Activated CD8-positive, alpha-beta memory T cell treated with anti-CD3 and anti-CD28 coated beads, Interleukin-2, amount 50 U/mL, for 24 hours (primary cell): ENCODE measurements around the gene SMPD1.
"Not testable (repeated sequence)": the region's sequence is repeated elsewhere in the genome, so short reads cannot be mapped to it uniquely, and the experiment has no call there.

Source experiments
- DNase-seq: peaks from one replicate; pipeline ENCODE4 v3.0.0-alpha.2; 2020; ENCODE audit errors: extremely low read depth

The SMPD1 gene

DNA sequence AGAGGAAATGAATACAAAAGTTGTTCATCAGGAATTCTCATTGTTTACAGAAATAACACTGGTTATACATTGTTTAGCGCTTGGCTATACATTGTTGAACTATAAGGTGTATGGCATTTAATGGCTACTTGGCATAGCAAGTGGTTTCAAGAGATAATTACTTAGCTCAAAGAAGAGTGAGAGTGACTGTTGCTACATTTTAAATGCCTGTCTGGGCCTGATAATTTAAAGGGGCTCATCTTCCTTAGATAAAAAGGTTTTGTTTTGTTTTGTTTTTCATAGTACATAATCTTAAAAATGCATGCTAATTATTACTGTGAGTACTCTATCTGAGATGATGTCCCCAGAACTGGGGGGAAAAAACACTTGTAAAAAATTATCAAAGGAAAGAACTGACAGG, 1.5 kb upstream of the SMPD1 start:
- no peak for DNase-seq

- DNase-seq, result no peak
Observed at GRCh38 chr11:6390718-6391469, 620 bp downstream of the SMPD1 start.

DNA sequence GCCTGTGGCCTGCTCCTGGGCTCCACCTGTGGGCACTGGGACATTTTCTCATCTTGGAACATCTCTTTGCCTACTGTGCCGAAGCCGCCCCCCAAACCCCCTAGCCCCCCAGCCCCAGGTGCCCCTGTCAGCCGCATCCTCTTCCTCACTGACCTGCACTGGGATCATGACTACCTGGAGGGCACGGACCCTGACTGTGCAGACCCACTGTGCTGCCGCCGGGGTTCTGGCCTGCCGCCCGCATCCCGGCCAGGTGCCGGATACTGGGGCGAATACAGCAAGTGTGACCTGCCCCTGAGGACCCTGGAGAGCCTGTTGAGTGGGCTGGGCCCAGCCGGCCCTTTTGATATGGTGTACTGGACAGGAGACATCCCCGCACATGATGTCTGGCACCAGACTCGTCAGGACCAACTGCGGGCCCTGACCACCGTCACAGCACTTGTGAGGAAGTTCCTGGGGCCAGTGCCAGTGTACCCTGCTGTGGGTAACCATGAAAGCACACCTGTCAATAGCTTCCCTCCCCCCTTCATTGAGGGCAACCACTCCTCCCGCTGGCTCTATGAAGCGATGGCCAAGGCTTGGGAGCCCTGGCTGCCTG, 1.4 kb downstream of the SMPD1 start:
- no peak for DNase-seq

GRCh38 chr11:6392251-6392650, 2.0 kb downstream of the SMPD1 start:
- DNase-seq, result not testable (repeated sequence)

DNA sequence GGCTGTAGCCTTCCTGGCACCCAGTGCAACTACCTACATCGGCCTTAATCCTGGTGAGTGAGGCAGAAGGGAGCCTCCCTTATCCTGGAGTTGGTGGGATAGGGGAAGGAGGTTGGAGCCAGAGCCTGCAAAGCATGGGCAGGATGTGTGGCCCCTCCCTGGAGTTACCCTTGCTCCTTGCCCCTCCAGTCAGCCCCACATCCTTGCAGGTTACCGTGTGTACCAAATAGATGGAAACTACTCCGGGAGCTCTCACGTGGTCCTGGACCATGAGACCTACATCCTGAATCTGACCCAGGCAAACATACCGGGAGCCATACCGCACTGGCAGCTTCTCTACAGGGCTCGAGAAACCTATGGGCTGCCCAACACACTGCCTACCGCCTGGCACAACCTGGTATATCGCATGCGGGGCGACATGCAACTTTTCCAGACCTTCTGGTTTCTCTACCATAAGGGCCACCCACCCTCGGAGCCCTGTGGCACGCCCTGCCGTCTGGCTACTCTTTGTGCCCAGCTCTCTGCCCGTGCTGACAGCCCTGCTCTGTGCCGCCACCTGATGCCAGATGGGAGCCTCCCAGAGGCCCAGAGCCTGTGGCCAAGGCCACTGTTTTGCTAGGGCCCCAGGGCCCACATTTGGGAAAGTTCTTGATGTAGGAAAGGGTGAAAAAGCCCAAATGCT, 3.9 kb downstream of the SMPD1 start:
- DNase-seq, result no peak

GRCh38 chr11:6395470-6396060, 5.3 kb downstream of the SMPD1 start:
- no peak for DNase-seq

DNA sequence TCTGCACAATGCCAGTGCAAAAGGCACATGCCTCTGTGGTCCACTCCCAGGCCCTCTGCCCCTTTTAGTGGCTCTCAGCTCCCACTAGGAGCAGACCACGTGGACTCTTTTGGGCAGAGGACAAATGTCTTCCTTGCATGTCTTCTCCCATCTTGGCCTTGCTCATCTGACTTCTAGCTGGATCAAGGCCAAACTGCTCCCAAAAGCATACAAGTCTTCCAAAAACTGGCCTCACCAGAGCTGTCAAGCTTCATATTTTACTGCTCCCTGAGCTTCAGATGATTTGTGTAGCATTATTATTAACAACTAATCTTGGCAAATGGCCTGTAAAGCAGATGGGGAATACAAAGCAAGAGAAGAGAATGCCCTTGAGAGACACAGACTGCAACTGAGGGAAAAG, 6.9 kb downstream of the SMPD1 start:
- no peak for DNase-seq

DNA sequence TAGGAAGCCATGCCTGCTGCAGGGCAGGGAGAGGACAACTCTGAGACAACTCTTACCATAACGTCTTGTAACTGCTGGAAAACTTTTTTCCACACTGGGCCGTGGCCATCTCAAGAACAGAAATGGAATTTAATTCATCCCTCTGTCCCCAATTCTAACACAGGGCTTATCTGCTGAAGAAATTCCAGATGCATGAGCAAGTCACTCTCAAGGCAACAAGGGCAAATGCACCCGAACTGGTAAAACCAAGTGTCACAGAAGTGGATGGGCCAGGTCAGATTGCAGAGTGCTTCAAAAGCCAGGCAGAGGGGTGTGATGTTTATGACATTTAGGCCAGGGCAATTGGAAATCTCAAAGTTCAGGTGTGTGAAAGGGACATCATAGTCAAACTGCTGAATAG, 7.4 kb downstream of the SMPD1 start:
- no peak for DNase-seq

DNA sequence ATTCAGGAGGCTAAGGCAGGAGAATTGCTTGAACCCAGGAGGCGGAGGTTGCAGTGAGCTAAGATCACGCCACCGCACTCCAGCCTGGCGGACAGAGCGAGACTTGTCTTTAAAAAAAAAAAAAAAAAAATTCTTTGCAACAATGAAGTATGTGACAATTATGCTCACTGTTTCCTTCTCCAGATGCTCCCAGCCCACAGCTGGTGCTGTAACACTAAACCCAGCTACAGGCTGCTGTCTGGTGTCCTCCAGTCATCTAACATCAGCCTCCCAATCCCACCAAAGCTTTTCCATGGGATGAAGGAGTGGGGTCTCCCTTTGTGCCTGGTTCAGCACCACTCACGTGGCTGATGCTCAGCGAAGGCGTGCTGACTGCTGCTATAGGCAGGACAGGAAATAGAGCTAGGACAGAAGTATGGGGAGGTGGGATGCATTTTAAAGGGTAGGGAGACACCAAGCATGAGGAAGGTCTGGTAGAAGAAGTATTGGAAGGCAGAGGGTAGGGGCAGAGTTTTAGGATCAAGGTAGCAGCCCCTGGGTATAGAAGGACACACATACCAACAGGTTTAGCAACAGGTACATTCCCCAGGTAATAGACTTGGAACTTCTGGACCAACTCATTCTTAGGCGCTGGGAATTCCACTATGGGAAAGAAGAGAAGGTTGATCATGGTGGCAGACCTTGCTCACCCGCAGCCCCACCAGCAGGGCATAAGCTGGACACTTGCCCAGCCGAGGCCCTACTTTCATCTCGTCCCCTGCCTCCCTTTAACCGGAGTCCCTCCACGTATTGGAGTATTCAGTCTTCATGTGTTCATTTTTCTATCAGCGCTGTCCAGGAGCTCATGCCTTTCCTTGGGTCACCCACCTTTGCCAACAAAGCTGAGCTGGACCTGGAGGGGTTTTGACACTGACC, 10.4 kb downstream of the SMPD1 start:
- no peak for DNase-seq

GRCh38 chr11:6401464-6401863, 11.2 kb downstream of the SMPD1 start:
- no peak for DNase-seq

GRCh38 chr11:6402061-6402470, 11.8 kb downstream of the SMPD1 start:
- no peak for DNase-seq

GRCh38 chr11:6402561-6402981, 12.3 kb downstream of the SMPD1 start:
- DNase-seq, result no peak

GRCh38 chr11:6403539-6403938, 13.3 kb downstream of the SMPD1 start:
- DNase-seq, result no peak

DNA sequence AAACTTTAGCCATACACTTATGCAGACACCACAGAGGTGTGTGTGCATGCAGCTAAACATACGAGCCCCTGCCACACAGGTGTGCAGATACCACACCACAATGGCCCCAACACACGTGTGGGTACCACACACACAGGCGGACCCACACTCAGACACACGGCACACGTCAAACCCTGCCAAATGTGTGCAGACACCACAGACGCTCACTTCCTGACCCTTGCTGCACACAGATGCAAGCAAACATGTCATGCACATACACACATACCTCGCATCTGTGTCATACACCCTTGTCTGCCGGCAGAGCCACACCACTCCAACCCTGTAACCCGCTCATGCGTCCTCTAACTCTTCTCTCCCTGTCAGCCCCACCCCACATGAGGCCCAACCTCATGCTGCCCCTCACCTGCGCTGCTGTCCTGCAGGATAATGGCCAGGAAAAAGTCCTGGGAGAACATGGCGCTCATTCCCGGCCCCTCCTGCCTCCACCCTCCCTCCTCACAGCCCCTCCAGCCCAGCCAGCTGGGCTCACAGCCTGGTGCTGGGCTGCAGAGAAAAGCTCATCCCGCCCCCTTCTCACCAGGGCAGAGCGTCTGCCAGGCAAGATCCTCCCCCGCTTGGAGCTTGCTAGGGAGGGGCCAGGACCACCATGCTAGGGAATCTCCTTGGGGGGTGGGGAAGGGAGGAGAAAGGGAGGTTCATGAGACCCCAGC, 14.2 kb downstream of the SMPD1 start:
- no peak for DNase-seq

DNA sequence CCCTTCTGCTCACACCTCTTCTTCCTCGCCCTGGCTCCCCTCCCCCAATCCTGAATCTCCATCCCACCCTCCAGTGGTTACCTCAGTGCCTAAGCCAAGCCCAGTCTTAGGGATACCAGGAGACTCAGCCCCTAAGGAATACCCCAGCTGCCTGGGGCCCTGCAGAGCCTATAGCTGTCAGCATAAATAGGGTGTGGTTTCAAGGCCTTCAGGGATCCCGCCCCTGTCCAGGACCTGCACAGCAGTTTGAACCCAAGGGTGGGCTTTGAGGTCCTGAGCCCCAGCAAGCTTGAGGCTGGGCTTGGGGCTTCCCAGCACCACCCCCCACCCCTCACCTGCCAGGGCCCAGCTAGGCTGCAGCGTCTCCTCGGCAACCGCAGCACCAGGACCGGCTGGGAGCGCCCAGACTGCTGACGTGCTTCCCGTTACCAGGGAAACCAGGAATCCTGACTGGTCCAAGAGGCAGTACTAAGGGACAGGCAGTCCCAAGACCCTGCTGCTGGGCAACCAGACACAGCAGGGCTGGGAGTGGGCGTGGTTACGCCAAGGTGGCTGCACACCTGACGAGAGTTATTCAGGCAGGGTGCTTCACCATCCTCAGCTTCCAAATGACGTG, 14.9 kb downstream of the SMPD1 start:
- no peak for DNase-seq

- DNase-seq, result no peak
Observed at GRCh38 chr11:6405846-6406245, 15.6 kb downstream of the SMPD1 start.

DNA sequence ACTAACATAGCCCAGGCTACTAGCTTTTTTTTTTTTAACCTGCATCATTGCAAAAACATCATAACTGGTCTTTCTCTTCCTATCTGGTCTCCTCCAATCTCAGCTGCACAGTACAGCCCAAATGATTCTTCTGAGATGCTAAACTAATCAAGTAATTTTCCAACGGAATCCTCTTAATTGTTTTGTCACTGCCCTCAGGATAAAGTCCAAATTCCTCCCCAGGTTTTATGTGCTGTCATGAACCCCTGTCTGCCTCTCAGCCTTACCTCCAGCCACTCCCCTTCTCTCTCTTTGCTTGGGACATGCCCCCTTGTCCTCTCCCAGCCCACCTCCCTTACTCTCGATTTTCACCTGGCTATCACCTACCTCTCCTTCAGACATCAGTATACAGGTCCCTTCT, 16.1 kb downstream of the SMPD1 start:
- DNase-seq, result no peak

DNA sequence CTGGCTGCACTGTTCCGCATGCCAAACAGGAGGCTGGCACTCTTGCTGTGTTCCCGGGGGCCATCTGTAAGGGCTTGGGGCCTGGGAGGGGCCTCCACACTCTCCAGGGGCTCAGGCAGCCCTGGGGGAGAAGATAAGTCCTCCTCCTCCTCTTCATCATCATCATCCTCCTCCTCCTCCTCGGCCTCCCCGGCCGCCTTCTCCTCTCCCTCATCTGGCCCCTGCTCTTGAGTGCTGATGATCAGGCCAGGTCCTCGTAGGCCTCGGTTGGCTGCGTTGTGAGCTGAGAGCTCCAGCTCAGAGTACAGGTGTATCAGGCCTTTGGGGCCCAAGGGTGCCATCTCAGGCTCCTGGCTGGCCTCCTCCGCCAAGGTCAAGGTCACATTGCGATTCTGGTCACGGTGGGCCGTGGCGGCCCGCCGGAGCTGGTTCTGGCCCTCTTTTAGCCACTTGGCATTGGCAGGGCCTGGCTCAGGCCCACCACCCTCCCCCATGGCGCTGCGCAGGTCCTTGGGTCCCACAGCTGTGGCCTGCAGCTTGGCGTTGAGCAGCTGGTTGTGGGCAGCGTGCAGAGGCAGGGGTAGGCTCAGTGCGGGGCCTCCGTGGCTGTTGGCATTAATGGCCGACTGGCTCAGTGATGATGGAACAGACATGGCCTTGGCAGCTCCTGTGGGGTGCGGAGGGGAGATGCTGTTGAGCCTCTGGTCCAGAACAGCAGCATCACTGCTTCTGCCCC, 20.6 kb downstream of the SMPD1 start:
- DNase-seq, result no peak

DNA sequence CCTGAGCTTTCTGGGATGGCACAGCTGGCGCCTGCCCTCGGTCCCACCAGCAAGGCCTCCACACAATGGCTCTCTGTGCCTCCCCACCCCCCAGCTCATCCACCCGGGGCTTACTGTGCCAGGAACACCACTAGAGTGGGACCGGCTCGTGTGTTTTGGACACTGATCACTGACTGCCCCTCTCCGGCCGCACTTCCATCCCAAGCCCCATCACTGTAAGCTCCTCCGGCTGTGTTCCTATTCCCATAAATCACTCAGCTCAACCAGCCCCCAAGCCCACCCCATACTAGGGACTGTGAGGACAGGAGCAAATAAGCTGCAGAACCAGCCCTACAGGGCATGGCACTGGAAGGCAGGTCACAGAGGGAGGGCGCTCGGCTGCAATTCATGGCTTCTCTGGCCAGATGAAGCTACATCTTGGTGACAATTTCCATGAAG, 21.3 kb downstream of the SMPD1 start:
- no peak for DNase-seq

GRCh38 chr11:6413791-6414201, 23.5 kb downstream of the SMPD1 start:
- no peak for DNase-seq
